Lung (tissue), 12 donors: ENCODE results near the gene FILIP1L. TPM values are rescaled to one million over a fixed set of nuclear protein-coding genes. Genes with fewer than 3 reads are reported as not detected.

Experiments
- ATAC-seq: fragments of 200-7000 bp; cut with Tn5 transposase; one replicate; pipeline ENCODE4 v1.9.1; 2020; ENCODE audit warnings: moderate number of reproducible peaks; ENCODE audit not compliant: insufficient read depth, low FRiP score
- DNase-seq, 3 donors: peaks; one replicate each; pipeline ENCODE4 v3.0.0-alpha.2; 2013 to 2017
- H3K27ac ChIP-seq, 2 donors: one replicate each; pipeline ENCODE4 v1.5.1; 2013; ENCODE audit warnings: mild to moderate bottlenecking in 2 of 2, moderate library complexity in 2 of 2, control low read depth in 1 of 2, inconsistent platforms in 1 of 2, low read depth in 1 of 2, low read length in 1 of 2
- H3K27me3 ChIP-seq, 3 donors: one replicate each; pipeline ENCODE4 v1.5.1; 2013; ENCODE audit warnings: low read length in 2 of 3; ENCODE audit not compliant: control insufficient read depth in 3 of 3, insufficient read depth in 3 of 3
- H3K36me3 ChIP-seq, 4 donors: one replicate each; pipeline ENCODE4 v1.5.1; 2013; ENCODE audit warnings: low read length in 4 of 4, mild to moderate bottlenecking in 1 of 4, moderate library complexity in 1 of 4; ENCODE audit not compliant: control insufficient read depth in 4 of 4, insufficient read depth in 4 of 4
- H3K4me1 ChIP-seq, 5 donors: one replicate each; pipeline ENCODE4 v1.5.1; 2013; ENCODE audit warnings: low read length in 5 of 5, mild to moderate bottlenecking in 2 of 5, moderate library complexity in 1 of 5; ENCODE audit not compliant: control insufficient read depth in 5 of 5, insufficient read depth in 5 of 5
- H3K4me3 ChIP-seq: one replicate; pipeline ENCODE4 v1.5.1; 2013; ENCODE audit warnings: mild to moderate bottlenecking, control low read depth, moderate library complexity
- H3K9ac ChIP-seq, 2 donors: one replicate each; pipeline ENCODE4 v1.5.1; 2013; ENCODE audit warnings: low read length in 2 of 2, control low read depth in 1 of 2; ENCODE audit not compliant: insufficient read depth in 1 of 2
- H3K9me3 ChIP-seq, 4 donors: one replicate each; pipeline ENCODE4 v1.5.1; 2013; ENCODE audit warnings: low read length in 3 of 4, mild to moderate bottlenecking in 1 of 4, moderate library complexity in 1 of 4; ENCODE audit not compliant: control insufficient read depth in 4 of 4, insufficient read depth in 3 of 4
- WGBS, 2 donors: extraction: QIAGEN DNeasy Blood & Tissue Kit; methylation state at CpG; one replicate each; pipeline ENCODE4 v1.1.7; 2013; 5-methylcytosine and 5-hydroxymethylcytosine counted together
- polyA plus RNA-seq, 2 donors: library from polyadenylated mRNA; stranded (reverse); fragments of 200-250 nt; gene quantifications; one replicate each; pipeline ENCODE4 v1.2.1, GENCODE V29; 2013
- total RNA-seq, 2 donors: library from RNA; depleted of rRNA in 1 of 2; stranded (reverse); fragments of >200 nt in 1 of 2; gene quantifications; one replicate each; pipeline ENCODE4 v1.2.1, GENCODE V29; 2014 to 2021
- TF ChIP-seq, protein P1 (sequence below): IDR thresholded peaks from 2 replicates; pipeline ENCODE4 v1.5.1; 2012; ENCODE audit warnings: mild to moderate bottlenecking; ENCODE audit errors: control extremely low read depth, extremely low read depth
- donor health status: control.
- donor health status: control.
- donor health status: Bipolar disorder and iron deficiency.
- donor health status: healthy.
- donor health status: DM: yes; HTN: yes; CAD: no.

FILIP1L gene
- total and polyA plus RNA-seq, 4 donors = 8.3 to 27.8 (median 22.5) TPM

DNA sequence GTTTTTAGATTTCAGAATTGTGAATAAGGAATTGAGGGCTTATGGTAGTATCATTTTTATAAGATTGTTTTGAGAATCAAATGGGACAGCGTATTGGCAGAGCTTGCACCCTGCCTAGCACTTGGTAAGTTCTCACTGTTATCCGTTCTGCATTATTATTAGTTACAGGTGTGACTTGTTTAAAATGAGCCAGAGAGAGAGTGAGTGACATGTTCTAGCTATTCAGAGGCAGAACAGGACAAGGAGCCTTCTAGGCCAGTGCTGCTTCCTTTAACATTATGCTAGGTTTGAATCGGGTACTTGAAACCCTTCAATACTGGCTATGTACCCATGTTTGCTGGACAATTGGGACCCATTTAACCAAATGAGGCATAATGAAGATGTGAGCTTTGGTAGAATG is 133.7 kb downstream of the FILIP1L start:
- WGBS, 2 donors = 96% methylated on average over 3 of the region's 3 CpGs
- TF ChIP-seq, protein P1, sequence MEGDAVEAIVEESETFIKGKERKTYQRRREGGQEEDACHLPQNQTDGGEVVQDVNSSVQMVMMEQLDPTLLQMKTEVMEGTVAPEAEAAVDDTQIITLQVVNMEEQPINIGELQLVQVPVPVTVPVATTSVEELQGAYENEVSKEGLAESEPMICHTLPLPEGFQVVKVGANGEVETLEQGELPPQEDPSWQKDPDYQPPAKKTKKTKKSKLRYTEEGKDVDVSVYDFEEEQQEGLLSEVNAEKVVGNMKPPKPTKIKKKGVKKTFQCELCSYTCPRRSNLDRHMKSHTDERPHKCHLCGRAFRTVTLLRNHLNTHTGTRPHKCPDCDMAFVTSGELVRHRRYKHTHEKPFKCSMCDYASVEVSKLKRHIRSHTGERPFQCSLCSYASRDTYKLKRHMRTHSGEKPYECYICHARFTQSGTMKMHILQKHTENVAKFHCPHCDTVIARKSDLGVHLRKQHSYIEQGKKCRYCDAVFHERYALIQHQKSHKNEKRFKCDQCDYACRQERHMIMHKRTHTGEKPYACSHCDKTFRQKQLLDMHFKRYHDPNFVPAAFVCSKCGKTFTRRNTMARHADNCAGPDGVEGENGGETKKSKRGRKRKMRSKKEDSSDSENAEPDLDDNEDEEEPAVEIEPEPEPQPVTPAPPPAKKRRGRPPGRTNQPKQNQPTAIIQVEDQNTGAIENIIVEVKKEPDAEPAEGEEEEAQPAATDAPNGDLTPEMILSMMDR = no peak
- ATAC-seq (no peak), DNase-seq (no peak)
- Histone ChIP-seq H3K9ac (no peak overlapping the region), H3K9me3 (no peaks in the 10 kb centered on the region), H3K27ac (no peak overlapping the region), H3K4me3 (no peak overlapping the region), H3K27me3 (no peaks in the 10 kb centered on the region), H3K4me1 (no peaks in the 10 kb centered on the region), H3K36me3 (no peaks in the 10 kb centered on the region)

DNA sequence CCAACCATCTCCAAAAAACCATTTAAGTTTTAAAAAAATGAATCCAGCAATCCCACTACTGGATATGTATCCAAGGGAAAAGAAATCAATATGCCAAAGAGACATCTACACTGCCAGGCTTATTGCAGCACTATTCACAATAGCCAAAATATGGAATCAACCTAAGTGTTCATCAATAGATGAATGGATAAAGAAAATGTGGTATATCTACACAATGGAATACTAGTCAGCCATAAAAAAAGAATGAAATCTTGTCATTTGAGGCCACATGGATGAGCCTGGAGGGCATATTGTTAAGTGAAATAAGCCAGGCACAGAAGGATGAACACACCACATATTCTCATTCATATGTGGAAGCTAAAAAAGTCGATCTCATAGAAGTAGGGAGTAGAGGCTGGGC is 136.1 kb downstream of the FILIP1L start:
- Histone ChIP-seq H3K4me1 (no peaks in the 10 kb centered on the region), H3K4me3 (no peak overlapping the region), H3K27ac (no peak overlapping the region), H3K27me3 (no peaks in the 10 kb centered on the region), H3K9me3 (no peaks in the 10 kb centered on the region), H3K9ac (no peak overlapping the region), H3K36me3 (no peaks in the 10 kb centered on the region)
- TF ChIP-seq, protein P1 = no peak
- WGBS, 2 donors = 95 to 100% methylated on average over 1 of the region's 1 CpG
- DNase-seq (no peak), ATAC-seq (no peak)

DNA sequence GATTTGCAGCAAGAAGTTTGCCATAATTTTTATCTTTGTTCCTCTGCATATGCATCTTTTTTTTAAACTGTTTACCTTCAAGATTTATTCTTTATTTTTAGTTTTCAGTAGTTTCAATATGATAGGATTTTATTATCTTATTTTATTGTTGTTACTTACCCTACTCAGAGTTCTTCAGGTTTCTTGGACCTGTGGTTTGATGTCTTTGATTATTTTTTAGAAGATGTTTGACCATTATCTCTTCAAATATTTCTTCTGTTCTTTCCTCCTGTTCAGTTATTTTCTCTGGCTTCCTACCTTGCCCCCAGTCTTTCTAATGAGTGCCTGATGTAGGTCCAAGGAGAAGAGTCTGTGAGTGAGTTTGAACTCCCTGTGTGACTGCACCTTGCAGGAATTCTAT is 137.7 kb downstream of the FILIP1L start:
- ATAC-seq (no peak), DNase-seq (no peak)
- Histone ChIP-seq H3K9ac (no peak overlapping the region), H3K27me3 (no peaks in the 10 kb centered on the region), H3K4me3 (no peak overlapping the region), H3K36me3 (no peaks in the 10 kb centered on the region), H3K4me1 (peaks cover 0 to 10% (median 0%) of the 10 kb centered on the region in 5 donors), H3K27ac (no peak overlapping the region), H3K9me3 (no peaks in the 10 kb centered on the region)
- TF ChIP-seq, protein P1 = no peak

DNA sequence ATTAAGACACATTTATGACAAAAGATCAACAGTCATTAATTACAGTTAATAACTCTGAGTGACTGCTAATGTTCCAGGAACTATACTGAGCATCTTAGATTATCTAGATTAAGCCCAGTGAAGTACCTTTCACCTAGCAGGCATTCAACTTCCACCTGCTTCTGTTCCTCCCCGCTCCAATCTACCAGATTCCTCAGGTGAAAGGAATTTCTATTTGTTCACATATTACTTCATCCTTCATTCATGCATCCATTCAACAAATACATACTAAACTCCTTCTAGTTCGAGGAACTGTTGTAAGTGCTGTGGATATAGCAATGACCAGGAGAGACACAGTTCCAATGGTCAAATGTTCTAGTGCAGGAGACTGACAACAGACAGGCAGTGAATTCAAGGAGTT is 139.3 kb downstream of the FILIP1L start:
- H3K4me1 ChIP-seq = peaks cover 0 to 10% (median 0%) of the 10 kb centered on the region in 5 donors
- H3K27ac ChIP-seq = no peak overlapping the region
- DNase-seq = no peak
- H3K36me3 ChIP-seq = no peaks in the 10 kb centered on the region
- no peaks in the 10 kb centered on the region for H3K27me3 ChIP-seq
- no peak for ATAC-seq
- H3K4me3 ChIP-seq = no peak overlapping the region
- H3K9ac ChIP-seq = no peak overlapping the region
- WGBS, 2 donors = 82 to 91% methylated on average over 2 of the region's 2 CpGs
- TF ChIP-seq, protein P1 = no peak
- H3K9me3 ChIP-seq = no peaks in the 10 kb centered on the region
